Chondrocyte (in vitro differentiated cells): ENCODE results near the gene CAB39. TPM values are rescaled to one million over a fixed set of nuclear protein-coding genes. Genes with fewer than 3 reads are reported as not detected.
"Not testable (repeated sequence)": the region's sequence is repeated elsewhere in the genome, so short reads cannot be mapped to it uniquely, and the experiment has no call there.

Experiments
- DNase-seq: peaks from one replicate; pipeline ENCODE4 v3.0.0; 2021; ENCODE audit warnings: mixed read lengths, low spot score
- H3K27ac Mint-ChIP-seq: one replicate; pipeline ENCODE4 v1.8.0; 2021; ENCODE audit warnings: mild to moderate bottlenecking, moderate library complexity, mixed read lengths; ENCODE audit not compliant: unreplicated experiment
- H3K27me3 Mint-ChIP-seq: 2 replicates; pipeline ENCODE4 v1.8.0; 2021; ENCODE audit warnings: low read depth, mixed read lengths
- H3K36me3 Mint-ChIP-seq: 2 replicates; pipeline ENCODE4 v1.8.0; 2021; ENCODE audit warnings: low read depth, mixed read lengths
- H3K4me1 Mint-ChIP-seq: 2 replicates; pipeline ENCODE4 v1.8.0; 2021; ENCODE audit warnings: low read depth, mild to moderate bottlenecking, mixed read lengths
- H3K4me3 Mint-ChIP-seq: one replicate; pipeline ENCODE4 v1.8.0; 2021; ENCODE audit warnings: mild to moderate bottlenecking, moderate library complexity, mixed read lengths; ENCODE audit not compliant: unreplicated experiment
- H3K9me3 Mint-ChIP-seq: 2 replicates; pipeline ENCODE4 v1.8.0; 2021; ENCODE audit warnings: low read depth, mixed read lengths
- total RNA-seq: library from RNA; stranded (reverse); gene quantifications from 3 replicates; pipeline ENCODE4 v1.2.1, GENCODE V29; 2021
- TF ChIP-seq, protein P1 (sequence below): fragments of 200-600 bp; sonication (generic); IDR thresholded peaks from 2 replicates; pipeline ENCODE4 v1.5.0; 2021; ENCODE audit warnings: antibody characterized with exemption, mild to moderate bottlenecking, moderate library complexity

Gene CAB39
- total RNA-seq, 1 donor from 2014 or later, result 33.4 TPM

DNA sequence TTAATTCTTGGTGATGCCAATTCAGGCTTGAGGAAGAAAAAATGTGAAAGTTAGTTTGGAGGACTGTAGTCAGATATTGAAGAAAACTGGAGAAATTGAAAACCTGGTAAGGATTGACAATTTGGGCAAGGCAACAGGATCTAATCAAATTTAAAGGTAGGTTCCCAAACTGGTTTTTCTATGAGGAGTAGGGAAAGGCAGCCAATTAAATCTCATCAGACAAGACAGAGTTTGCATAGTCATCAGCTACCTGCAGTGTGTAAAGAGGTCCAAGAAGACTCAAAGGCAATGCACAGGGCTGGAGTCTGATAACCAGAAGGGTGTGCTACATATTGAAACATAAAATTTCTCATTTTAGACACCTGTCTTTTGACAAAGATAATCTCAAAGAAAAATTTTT, 16.0 kb upstream of the CAB39 start:
- Mint-ChIP-seq H3K4me1 (no peaks in the 10 kb centered on the region), H3K27me3 (peaks cover 9% of the 10 kb centered on the region), H3K36me3 (no peaks in the 10 kb centered on the region), H3K9me3 (no peaks in the 10 kb centered on the region), H3K27ac (no peak overlapping the region), H3K4me3 (no peak overlapping the region)
- DNase-seq, result no peak
- TF ChIP-seq, protein P1, sequence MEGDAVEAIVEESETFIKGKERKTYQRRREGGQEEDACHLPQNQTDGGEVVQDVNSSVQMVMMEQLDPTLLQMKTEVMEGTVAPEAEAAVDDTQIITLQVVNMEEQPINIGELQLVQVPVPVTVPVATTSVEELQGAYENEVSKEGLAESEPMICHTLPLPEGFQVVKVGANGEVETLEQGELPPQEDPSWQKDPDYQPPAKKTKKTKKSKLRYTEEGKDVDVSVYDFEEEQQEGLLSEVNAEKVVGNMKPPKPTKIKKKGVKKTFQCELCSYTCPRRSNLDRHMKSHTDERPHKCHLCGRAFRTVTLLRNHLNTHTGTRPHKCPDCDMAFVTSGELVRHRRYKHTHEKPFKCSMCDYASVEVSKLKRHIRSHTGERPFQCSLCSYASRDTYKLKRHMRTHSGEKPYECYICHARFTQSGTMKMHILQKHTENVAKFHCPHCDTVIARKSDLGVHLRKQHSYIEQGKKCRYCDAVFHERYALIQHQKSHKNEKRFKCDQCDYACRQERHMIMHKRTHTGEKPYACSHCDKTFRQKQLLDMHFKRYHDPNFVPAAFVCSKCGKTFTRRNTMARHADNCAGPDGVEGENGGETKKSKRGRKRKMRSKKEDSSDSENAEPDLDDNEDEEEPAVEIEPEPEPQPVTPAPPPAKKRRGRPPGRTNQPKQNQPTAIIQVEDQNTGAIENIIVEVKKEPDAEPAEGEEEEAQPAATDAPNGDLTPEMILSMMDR, result no peak

DNA sequence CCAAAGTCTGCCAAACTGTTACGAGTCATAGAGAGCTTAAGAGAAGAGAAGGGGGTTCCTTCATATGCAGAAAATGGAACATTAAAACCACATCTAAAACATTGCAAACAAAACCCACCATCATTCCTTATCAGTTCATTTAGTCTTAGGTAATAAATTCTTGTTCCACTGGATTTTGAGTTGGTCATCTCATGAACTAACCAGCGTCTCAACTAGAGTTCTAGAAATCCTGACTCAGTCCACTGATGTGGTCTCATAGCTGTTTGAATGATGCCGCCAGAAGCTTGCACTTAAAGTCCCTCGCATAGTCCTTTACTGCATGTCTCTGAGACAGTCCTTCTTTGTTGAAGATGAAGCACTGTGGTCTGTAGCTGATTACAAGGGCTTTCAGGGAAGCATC, 15.0 kb upstream of the CAB39 start:
- peaks cover 9% of the 10 kb centered on the region for H3K27me3 Mint-ChIP-seq
- no peaks in the 10 kb centered on the region for H3K4me1 Mint-ChIP-seq
- DNase-seq, result no peak

DNA sequence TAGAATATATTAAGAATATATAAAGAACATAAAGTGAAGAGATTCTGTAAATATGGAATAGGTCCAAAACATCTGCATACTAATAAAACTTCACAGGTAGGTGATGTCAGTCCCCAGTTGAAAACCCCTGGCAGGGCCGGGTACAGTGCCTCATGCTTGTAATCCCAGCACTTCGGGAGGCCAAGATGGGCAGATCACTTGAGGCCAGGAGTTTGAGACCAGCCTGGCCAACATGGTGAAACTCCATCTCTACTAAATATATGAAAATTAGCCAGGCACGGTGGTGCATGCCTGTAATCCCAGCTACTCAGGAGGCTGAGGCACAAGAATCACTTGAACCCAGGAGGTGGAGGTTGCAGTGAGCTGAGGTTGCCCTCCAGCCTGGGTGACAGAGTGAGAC, 13.9 kb upstream of the CAB39 start:
- DNase-seq, H3K27me3 Mint-ChIP-seq, H3K27ac Mint-ChIP-seq, H3K4me3 Mint-ChIP-seq, H3K36me3 Mint-ChIP-seq, H3K4me1 Mint-ChIP-seq: not testable (repeated sequence)
- H3K9me3 Mint-ChIP-seq, result peaks cover 10% of the 10 kb centered on the region

More for the DNA sequence above, 15.0 kb upstream of the CAB39 start:
- peaks cover under 1% of the 10 kb centered on the region for H3K36me3 Mint-ChIP-seq
- TF ChIP-seq, protein P1, result no peak
- H3K27ac Mint-ChIP-seq, result no peak overlapping the region
- H3K4me3 Mint-ChIP-seq, result no peak overlapping the region
- H3K9me3 Mint-ChIP-seq, result peaks cover 7% of the 10 kb centered on the region

DNA sequence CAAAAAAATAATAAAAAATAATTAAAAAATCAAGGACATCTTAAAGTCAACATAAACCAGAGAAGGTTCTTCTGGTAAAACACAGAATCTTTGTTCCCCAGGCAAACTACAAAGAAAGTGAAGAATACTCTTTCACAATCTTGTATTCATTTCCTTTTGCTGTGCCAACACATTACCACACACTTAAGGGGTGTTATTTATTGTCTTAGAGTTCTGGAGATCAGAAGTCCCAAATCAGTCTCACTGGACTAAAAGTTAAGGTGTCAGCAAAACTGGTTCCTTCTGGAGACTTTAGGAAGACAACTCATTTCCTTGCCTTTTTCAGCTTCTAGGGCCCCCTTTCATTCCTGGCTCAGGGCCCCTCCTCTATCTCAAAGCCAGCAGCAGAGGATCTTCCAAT, 12.2 kb upstream of the CAB39 start:
- no peak overlapping the region for H3K4me3 Mint-ChIP-seq
- H3K27ac Mint-ChIP-seq, result no peak overlapping the region
- peaks cover 10% of the 10 kb centered on the region for H3K9me3 Mint-ChIP-seq
- peaks cover 9% of the 10 kb centered on the region for H3K27me3 Mint-ChIP-seq
- peaks cover 3% of the 10 kb centered on the region for H3K36me3 Mint-ChIP-seq
- no peak for DNase-seq
- TF ChIP-seq, protein P1, result no peak
- no peaks in the 10 kb centered on the region for H3K4me1 Mint-ChIP-seq

DNA sequence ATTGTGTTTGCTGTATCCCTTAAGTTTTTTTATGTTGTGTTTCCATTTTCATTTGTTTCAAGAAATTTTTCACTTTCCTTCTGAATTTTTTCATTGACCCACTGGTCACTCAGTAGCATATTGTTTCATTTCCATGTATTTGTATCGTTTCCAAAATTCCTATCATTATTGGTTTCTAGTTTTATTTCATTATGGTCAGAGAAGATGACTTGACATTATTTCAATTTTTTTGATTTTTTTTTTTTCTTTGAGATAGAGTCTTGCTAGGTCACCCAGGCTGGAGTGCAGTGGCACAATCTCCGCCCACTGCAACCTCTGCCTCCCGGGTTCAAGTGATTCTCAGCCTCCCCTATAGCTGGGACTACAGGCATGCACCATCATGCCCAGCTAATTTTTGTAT, 11.3 kb upstream of the CAB39 start:
- H3K9me3 Mint-ChIP-seq, result peaks cover 10% of the 10 kb centered on the region
- TF ChIP-seq, protein P1, result no peak
- peaks cover 9% of the 10 kb centered on the region for H3K27me3 Mint-ChIP-seq
- H3K4me3 Mint-ChIP-seq, result no peak overlapping the region
- no peak overlapping the region for H3K27ac Mint-ChIP-seq
- H3K4me1 Mint-ChIP-seq, result no peaks in the 10 kb centered on the region
- peaks cover 3% of the 10 kb centered on the region for H3K36me3 Mint-ChIP-seq
- no peak for DNase-seq

DNA sequence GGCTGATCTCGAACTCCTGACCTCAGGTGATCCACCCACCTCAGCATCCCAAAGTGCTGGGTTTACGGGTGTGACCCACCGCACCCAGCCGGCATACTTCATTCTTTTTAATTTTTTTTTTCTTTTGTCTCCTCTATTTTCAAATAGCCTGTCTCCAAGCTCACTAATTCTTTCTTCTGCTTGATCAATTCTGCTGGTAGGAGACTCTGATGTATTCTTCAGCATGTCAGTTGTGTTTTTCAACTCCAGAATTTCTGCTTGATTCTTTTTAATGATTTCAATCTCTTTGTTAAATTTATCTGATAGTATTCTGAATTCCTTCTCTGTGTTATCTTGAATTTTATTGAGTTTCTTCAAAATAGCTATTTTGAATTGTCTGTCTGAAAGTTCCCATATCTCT, 10.2 kb upstream of the CAB39 start:
- not testable (repeated sequence) for H3K27ac Mint-ChIP-seq, H3K4me1 Mint-ChIP-seq, H3K4me3 Mint-ChIP-seq, H3K36me3 Mint-ChIP-seq, DNase-seq, H3K27me3 Mint-ChIP-seq
- peaks cover 10% of the 10 kb centered on the region for H3K9me3 Mint-ChIP-seq
